ENCODE data around the gene AGR2. TPM values are rescaled to one million over a fixed set of nuclear protein-coding genes. Genes with fewer than 3 reads are reported as not detected.

Gene AGR2
- total RNA-seq, 1 donor from 2014 or later = not detected

DNA sequence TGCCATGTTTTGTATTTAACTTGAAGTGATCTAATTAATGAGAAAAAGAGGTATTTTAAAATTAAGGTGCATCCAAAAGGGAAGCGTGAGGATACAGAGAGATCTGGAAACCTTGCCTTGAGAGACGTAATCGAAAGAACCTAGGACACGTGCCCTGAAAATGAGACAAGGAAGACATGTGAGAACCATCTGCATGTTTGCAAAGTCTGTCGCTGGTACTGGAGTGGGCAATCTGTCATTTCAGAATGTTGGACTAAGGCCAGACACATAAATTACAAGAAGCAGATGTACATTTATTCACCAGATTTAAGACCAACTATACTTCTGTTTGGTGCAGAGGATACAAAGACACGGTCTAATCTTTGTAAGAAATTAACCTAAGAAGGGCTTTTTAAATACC lies 9.2 kb downstream of the AGR2 start:
- TF ChIP-seq CTCF (conservative IDR thresholded peaks at IDR 0.05) = no peak
- no peaks in the 10 kb centered on the region for H3K9me3 Mint-ChIP-seq
- no peaks in the 10 kb centered on the region for H3K36me3 Mint-ChIP-seq (ENCODE audit: low read depth)
- no peaks in the 10 kb centered on the region for H3K4me1 Mint-ChIP-seq
- H3K27me3 Mint-ChIP-seq (ENCODE audit: low read depth) = no peaks in the 10 kb centered on the region
- H3K27ac Mint-ChIP-seq (ENCODE audit: unreplicated experiment) = no peak overlapping the region
- no peak for DNase-seq (ENCODE audit: low read depth, low spot score)
- no peak overlapping the region for H3K4me3 Mint-ChIP-seq

DNA sequence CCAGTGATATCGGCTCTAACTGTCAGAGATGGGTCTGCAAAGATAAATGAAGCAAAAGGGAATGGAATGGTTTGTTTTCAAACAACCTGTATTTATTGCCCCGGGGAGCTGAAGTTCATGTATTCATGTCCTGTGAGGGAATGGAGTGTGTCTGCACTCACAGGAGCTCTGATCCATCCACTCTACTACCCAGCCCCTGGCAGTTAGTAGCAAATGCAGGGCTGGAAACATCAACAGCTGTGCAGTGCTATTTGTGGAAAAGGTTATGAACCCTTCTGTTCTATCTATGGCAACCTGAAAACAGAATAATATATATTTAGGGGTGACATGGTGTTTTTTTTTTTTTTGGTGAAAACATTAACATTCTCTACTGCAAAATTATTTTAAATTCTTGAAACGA lies 9.8 kb downstream of the AGR2 start:
- Mint-ChIP-seq H3K27ac (ENCODE audit: unreplicated experiment) (no peak overlapping the region), H3K9me3 (no peaks in the 10 kb centered on the region), H3K4me3 (no peak overlapping the region), H3K36me3 (ENCODE audit: low read depth) (no peaks in the 10 kb centered on the region), H3K4me1 (no peaks in the 10 kb centered on the region), H3K27me3 (ENCODE audit: low read depth) (no peaks in the 10 kb centered on the region)
- no peak for DNase-seq (ENCODE audit: low read depth, low spot score)
- no peak for TF ChIP-seq CTCF (conservative IDR thresholded peaks at IDR 0.05)

DNA sequence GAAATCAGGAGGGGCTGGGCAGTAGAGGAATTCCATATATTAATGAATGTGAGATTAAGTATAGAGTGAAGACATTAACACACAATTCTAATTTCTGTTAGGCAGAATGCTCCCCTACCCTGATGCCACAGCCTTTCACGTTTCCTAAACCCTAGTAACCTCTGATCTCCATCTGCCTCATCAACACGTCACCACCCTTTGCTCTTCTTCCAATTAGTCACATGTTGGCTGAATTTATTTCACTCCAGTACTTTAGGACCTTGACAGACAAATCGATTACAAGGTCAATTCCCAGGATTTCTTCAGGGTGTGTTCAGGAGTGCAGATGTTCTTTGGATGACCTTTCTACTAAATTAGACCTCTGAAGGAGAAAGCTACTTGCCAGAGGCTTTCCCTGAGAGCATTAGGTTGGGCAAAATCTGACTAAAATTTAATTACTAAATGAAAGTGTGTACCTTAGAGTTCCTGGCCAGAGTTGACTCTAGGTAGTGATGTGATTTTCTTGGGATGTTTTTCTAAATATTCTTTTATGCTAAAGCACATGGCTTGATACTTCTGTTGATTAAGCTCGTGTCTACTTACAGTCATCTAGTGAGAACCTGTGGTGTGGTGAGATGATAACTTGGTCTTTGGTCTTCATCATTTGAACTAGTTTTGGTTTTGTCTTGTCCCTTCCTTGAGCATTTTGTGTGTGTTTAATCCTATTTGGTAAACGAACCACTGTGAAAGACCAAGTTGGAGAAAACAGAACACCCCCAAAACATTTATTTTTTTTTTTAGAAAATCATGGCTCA lies 12.7 kb downstream of the AGR2 start:
- no peaks in the 10 kb centered on the region for H3K27me3 Mint-ChIP-seq (ENCODE audit: low read depth)
- no peak for TF ChIP-seq CTCF (conservative IDR thresholded peaks at IDR 0.05)
- no peak overlapping the region for H3K4me3 Mint-ChIP-seq
- peaks cover 9% of the 10 kb centered on the region for H3K36me3 Mint-ChIP-seq (ENCODE audit: low read depth)
- peaks cover 2% of the 10 kb centered on the region for H3K4me1 Mint-ChIP-seq
- H3K27ac Mint-ChIP-seq (ENCODE audit: unreplicated experiment) = no peak overlapping the region
- H3K9me3 Mint-ChIP-seq = peaks cover 4% of the 10 kb centered on the region
- no peak for DNase-seq (ENCODE audit: low read depth, low spot score)

DNA sequence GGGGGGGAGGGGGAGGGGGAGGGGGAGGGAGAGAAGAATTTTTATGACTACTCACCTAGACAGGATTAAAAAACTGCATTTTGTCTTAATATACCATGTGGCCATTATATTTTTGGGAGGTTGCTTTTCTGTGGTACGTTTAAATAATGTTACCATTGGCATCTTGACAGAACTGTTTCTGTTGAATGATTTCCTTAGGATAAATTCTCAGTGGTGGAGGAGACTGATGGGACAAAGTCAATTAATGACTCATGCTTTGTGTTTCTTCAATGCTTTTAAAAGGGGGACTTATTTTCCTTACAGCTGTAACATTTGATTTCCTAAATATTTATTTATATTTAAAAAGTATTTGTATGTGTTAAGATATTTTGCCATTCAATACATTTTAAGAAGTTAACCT lies 13.7 kb downstream of the AGR2 start:
- no peak for DNase-seq (ENCODE audit: low read depth, low spot score)
- Mint-ChIP-seq H3K9me3 (peaks cover 4% of the 10 kb centered on the region), H3K4me1 (peaks cover 3% of the 10 kb centered on the region), H3K36me3 (ENCODE audit: low read depth) (peaks cover 9% of the 10 kb centered on the region), H3K4me3 (no peak overlapping the region), H3K27ac (ENCODE audit: unreplicated experiment) (no peak overlapping the region), H3K27me3 (ENCODE audit: low read depth) (no peaks in the 10 kb centered on the region)
- no peak for TF ChIP-seq CTCF (conservative IDR thresholded peaks at IDR 0.05)

GRCh38 chr7:16787127-16787526 lies 17.7 kb downstream of the AGR2 start:
- Mint-ChIP-seq H3K27ac (ENCODE audit: unreplicated experiment) (no peak overlapping the region), H3K4me3 (no peak overlapping the region)
- no peak for DNase-seq (ENCODE audit: low read depth, low spot score)

More at GRCh38 chr7:16787127-16787526, 17.7 kb downstream of the AGR2 start:
- Mint-ChIP-seq H3K27me3 (ENCODE audit: low read depth) (no peaks in the 10 kb centered on the region), H3K9me3 (peaks cover 4% of the 10 kb centered on the region), H3K36me3 (ENCODE audit: low read depth) (peaks cover 9% of the 10 kb centered on the region), H3K4me1 (peaks cover 15% of the 10 kb centered on the region)
- TF ChIP-seq CTCF (conservative IDR thresholded peaks at IDR 0.05) = no peak
